HG03469 (cell line): ENCODE measurements around the gene RSRC1.
"Not testable (repeated sequence)": the region's sequence is repeated elsewhere in the genome, so short reads cannot be mapped to it uniquely, and the experiment has no call there.

Experiments used
- ATAC-seq: cut with Tn5 transposase; IDR thresholded peaks from one replicate; pipeline ENCODE4 v1.9.1; 2021; ENCODE audit warnings: mild to moderate bottlenecking, moderate library complexity, moderate number of reproducible peaks; ENCODE audit not compliant: unreplicated experiment

The RSRC1 gene

DNA sequence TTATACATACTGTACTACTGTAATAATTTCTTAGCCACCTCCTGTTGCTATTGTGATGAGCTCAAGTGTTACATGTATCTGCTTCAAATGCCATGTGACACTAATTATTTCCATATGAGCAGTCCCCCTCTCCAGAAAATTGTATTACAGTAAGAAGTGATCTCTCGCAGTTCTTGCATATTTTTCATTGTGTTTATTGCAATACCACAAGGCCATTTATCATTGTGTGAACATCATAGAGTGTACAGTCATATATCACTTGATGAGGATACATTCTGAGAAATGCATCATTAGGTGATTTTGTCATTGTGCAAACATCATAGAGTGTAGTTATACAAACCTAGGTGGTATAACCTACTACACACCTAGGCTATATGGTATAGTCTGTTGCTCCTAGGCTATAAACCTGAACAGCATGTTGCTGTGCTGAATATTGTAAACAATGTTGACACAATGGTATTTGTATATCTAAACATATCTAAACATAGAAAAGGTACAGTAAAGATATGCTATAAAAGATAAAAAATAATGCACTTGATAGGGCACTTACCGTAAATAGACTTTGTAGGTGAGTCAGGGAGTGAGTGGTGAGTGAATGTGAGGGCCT lies 271.5 kb downstream of the RSRC1 start:
- no peak for ATAC-seq

DNA sequence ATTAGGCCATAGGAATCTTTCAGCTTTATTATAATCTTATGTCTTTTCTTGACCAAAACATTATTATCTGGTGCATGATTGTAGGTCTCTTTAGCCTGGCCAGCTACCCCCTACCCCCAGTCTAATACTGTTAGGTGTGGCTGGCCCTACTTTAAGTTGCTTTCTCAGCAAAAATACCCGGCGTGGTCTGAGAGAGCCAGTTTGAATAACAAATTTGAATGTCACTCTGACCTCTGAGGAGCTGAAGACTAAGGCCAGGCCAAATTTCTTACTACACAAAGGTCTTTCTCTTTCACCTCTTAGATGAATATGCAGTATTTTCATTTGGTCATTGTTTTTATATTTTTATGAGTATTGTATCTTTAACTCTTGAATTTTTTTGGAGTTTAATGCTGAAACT lies 272.6 kb downstream of the RSRC1 start:
- ATAC-seq: no peak

DNA sequence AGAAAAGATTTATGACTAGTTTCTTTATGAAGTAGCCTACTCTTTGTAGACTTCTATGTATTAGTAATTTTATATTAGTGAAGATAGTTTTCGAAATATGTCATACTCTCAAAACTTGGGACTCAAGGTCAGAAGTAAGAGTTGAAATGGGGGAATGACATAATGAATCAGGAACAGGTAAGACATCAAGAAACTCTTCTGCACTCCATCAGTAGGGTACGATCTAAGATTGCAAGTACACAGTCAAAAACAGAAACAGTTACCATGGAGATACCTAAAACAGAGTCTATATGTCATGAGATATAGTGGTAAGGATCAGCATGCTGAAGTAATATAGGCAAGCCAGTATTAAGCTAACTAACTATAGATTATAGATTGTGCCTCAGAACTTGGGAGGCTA lies 274.1 kb downstream of the RSRC1 start:
- peak; percentile 90 for ATAC-seq

GRCh38 chr3:158395421-158395820 lies 285.5 kb downstream of the RSRC1 start:
- ATAC-seq: no peak

GRCh38 chr3:158402590-158402989 lies 292.7 kb downstream of the RSRC1 start:
- ATAC-seq: no peak

GRCh38 chr3:158403013-158403412 lies 293.1 kb downstream of the RSRC1 start:
- no peak for ATAC-seq

GRCh38 chr3:158404131-158404718 lies 294.3 kb downstream of the RSRC1 start:
- ATAC-seq: no peak

DNA sequence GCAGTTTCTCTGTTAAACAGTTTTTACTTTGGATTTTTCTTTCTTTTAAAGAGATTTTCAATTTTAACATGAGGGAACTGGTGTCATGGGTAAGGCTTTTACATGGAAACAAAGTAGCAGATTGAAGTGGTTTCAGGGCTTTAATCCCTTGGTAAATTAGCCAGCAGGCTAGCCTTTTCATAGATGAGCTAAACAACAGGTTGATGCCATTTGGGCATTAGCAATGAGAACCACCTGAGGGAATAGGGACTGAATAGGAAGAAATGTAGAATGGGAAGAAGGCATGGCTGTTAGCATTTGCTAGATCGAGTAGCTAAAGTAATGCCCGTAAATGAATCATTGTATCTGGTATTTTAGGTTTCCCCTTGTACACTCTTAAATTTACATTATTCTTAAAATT lies 295.6 kb downstream of the RSRC1 start:
- ATAC-seq: no peak

- ATAC-seq: no peak
These were observed 298.1 kb downstream of the RSRC1 start for GRCh38 chr3:158407844-158408517.

DNA sequence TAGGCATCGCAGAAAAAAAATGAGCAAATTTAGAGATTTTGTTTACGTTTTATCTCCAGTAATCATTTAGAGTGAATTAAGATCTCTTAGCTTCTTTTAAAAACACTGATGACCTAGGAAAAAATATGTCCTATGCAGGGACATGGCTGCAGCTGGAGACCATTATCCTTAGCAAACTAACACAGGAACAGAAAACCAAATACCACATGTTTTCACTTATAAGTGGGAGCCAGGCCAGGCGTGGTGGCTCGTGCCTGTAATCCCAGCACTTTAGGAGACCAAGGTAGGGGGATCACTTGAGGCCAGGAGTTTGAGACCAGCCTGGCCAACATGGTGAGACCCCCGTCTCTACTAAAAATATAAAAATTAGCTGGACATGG lies 298.6 kb downstream of the RSRC1 start:
- not testable (repeated sequence) for ATAC-seq

GRCh38 chr3:158418035-158418434 lies 308.1 kb downstream of the RSRC1 start:
- no peak for ATAC-seq

DNA sequence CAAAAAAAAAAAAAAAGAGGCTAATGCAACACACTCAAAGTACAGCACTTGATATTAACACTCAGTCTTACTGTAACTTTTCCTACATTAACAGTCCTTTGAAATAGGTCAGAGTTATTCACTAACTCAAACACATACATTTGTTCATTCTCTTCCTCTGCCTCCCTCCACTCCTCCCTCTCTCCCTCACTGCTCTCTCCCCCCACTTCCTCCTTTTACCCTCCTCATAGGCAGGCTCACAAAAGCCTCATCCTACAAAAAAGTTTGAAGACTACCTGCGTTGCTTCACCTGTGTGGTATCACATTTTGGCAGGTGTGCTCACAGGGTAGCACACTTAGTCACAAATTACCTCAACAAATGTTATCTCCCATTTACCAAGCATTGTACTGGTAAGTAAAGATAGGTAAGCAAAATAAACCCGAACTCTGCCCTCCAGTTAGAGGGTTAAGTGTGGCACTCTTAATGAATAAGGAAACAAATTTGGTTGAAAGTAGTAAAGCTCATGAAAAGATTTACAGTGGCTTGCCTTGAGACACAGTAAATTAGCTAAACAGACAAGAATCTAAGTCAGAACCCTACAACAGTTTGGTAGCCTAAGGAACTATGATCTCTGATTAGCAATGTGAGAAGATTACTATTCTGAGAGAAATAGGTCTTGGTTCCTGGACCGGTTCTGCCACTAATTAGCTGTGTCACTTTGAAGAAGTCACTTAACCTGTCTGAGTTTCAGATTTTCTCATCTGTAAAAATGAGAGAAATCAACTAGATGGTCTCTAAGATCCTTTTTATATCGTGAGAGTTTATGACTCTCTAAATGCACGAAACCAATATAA lies 310.1 kb downstream of the RSRC1 start:
- no peak for ATAC-seq

GRCh38 chr3:158420654-158421396 lies 310.9 kb downstream of the RSRC1 start:
- ATAC-seq: peak; percentile 99

DNA sequence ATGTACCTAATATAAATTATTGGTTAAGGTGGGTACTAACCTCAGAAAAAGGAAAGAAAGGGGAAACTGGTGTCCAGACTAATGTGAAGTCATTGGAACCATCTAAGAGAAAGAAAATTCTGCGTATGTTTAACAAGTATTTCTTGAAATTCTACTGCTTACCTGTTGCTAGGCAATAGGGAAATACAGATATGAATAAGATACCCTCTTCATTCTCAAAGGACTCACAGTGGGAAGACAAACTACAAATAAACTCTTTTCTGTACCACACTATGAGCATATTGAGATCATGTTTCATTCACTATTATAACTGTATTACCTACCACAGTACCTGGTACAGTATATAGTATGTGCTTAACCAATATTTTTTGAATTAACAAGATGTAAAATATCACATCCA lies 320.6 kb downstream of the RSRC1 start:
- ATAC-seq: no peak

DNA sequence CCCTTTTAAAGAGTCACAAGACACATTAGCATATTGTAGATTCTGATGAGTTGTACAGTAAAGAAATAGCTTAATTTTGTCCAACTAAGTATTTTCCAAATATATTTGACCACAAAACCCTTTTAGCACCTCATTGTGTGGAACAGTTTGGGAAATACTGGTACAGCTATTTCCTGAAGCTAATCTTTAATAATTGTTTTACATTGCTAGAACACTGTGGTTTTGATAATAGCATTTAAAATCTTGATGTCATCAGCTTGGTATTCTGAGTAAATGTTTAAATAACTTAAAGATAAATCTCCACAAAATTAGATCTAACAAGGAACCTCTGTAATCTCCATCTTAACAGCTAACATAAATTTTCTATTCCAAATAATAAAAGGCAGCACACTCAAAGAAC lies 321.1 kb downstream of the RSRC1 start:
- ATAC-seq: no peak

DNA sequence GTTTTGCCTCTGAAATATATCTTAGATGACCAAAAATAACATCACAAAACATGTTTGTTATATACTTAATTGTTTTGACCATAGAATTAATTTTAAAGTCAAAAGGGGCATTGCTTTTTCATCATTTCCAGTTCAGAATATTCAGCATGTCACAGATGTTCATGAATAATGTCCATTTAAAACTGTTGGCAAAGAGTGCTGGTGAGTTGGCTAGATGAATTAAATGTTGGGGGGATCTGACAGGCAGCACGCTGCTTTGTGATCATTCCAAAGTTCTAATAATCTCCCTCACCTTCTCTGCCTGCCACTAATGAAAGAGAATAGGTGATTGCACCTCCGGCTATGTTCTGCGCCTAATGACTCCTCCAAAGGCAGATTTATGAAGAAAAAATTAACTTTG lies 321.9 kb downstream of the RSRC1 start:
- no peak for ATAC-seq

DNA sequence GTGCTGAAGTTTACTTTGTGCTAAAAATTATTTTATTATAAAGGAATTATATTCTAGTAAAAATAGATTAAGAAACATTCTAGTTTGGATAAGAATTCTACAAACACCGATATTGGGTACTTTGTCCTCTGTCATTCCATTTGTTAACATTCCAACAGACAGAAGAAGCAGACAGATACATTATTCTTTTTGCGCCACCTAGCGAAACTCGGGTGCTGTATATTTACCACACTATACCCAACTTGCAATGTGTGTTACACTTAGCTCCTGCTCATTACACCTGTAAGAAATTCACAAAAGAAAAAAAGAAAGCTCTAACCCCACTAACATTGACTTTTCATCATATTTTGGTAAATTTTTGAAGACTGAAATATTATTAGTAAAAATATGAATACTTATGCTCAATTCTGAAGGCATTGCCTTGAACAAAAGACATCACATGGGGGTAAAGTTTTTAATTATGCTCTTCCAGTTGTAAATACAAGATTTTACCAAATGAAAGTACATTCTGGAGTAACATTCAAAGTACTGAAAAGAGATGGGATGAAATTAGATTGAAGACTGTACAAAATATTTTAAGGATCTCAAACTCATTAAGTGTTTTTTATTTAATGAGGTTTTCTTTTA lies 324.6 kb downstream of the RSRC1 start:
- ATAC-seq: peak; percentile 88

DNA sequence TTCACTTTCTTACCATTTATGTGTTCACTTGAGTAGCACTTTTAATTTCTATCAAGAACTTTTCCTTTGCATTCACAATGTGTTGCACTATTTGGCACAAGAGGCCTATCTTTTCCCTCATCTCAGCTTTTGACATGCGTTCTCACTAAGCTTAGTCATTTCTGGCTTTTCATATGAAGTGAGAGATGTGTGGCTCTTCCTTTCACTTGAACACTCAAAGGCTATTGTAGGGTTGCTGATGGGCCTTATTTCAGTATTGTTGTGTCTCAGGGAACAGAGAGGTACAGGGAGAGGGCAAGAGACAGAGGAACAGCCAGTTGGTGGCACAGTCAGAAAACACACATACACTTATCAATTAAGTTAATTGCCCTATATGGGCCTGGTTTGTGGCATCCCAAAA lies 333.7 kb downstream of the RSRC1 start:
- ATAC-seq: peak; percentile 95

DNA sequence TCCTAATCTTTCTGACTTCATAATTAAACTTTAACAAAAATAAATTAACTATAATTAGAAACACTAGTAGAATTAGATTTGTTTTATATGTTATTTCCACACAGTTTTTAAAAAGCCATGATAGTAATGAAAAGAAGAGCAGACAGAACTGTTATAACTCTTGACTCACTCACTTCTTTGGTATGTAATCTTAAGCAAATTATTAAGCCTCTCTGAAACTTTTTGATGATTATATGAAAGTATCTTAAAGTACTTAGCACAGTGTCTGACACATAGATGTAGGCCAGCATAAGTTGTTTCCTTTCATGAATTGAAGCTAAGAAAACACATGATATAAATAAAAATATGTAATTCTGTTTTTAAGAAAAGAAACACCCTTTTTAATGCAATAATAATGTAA lies 337.5 kb downstream of the RSRC1 start:
- no peak for ATAC-seq

- ATAC-seq: no peak
These were observed 341.6 kb downstream of the RSRC1 start for GRCh38 chr3:158451405-158452055.
